Smooth muscle cell of the coronary artery (primary cell): Measurements from ENCODE around the gene NOVA2. TPM values are rescaled to one million over a fixed set of nuclear protein-coding genes. Genes with fewer than 3 reads are reported as not detected.

ENCODE experiments used
- total RNA-seq: library from RNA; depleted of rRNA; stranded (reverse); fragments of >200 nt; gene quantifications from 2 replicates; pipeline ENCODE4 v1.2.3, GENCODE V29; 2014; ENCODE audit warnings: low replicate concordance

The NOVA2 gene, protein sequence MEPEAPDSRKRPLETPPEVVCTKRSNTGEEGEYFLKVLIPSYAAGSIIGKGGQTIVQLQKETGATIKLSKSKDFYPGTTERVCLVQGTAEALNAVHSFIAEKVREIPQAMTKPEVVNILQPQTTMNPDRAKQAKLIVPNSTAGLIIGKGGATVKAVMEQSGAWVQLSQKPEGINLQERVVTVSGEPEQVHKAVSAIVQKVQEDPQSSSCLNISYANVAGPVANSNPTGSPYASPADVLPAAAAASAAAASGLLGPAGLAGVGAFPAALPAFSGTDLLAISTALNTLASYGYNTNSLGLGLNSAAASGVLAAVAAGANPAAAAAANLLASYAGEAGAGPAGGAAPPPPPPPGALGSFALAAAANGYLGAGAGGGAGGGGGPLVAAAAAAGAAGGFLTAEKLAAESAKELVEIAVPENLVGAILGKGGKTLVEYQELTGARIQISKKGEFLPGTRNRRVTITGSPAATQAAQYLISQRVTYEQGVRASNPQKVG
- total RNA-seq = 0.23 and 1.2 TPM in 2 replicates

GRCh38 chr19:45973553-45974338, at the start of gene NOVA2:
NOVA2 (minus strand) TSS chr19:45973865; CDS start chr19:45973351, 514 bp downstream.

GRCh38 chr19:46022431-46023310, 49.0 kb upstream of the NOVA2 start, which contains the start of gene PGLYRP1:
PGLYRP1 (minus strand) TSS chr19:46023053; CDS start chr19:46023021, 32 bp downstream.

DNA sequence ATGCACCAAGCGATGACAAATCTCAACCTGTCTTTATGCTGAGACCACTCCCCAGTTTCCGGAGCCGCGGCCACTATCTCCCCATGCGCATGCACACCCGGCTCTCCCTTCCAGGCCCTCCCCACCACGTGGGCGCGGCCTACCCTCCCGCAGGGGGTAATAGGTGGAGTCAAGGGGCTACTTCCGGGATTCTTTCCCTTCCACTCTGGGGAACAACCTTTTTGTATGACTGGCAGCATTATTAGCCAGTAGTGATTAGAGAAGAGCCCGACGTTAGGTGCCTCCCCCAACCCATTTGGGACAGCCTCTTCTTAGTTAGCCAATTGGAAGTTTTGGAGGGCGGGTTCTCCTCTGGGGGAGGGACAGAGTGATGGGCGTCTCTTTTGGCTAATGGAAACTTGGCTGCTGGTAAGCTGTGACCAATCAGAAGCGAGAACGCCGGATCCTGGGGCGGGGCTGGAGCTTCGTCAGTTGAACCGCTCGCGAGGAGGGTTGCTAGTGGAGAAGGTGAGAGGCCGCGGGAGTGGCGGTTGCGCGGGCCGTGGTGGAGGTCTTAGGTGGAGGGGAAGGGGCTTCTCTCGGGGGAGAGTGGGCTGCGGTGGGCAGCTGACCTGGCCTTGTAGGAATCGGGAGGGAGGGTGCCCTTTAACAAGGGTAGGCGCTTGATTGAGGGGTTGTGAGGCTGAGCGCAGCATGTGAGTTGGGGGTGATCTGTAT, 21.5 kb upstream of the NOVA2 start, which contains the start of gene CCDC61:
Gene CCDC61 (plus strand): TSS at position 470 of the 717 bp plus-strand sequence. CDS start 7,552 bp downstream, outside the sequence.

GRCh38 chr19:45913874-45914830, 59.5 kb downstream of the NOVA2 start, which contains the start of gene NANOS2:
NANOS2 (minus strand) TSS chr19:45914778; CDS start chr19:45914693, 85 bp downstream.

GRCh38 chr19:45901912-45902650, 71.6 kb downstream of the NOVA2 start, which contains the start of gene MYPOP:
MYPOP (minus strand) TSS chr19:45902613; CDS start chr19:45901773, 840 bp downstream.

GRCh38 chr19:45885556-45886426, 87.9 kb downstream of the NOVA2 start, which contains the start of gene IRF2BP1:
IRF2BP1 (minus strand) TSS chr19:45886141; CDS start chr19:45885774, 367 bp downstream.

Other genes with a start within 250 kb of the NOVA2 start
- gene FBXO46, start 243.0 kb downstream of the NOVA2 start, total RNA-seq = 2.3 and 3.5 TPM in 2 replicates
- not detected in 2 replicates for gene MEIOSIN, start 240.4 kb downstream of the NOVA2 start, total RNA-seq
- gene SIX5, start 204.6 kb downstream of the NOVA2 start, total RNA-seq = 4.1 and 6.2 TPM in 2 replicates
- gene DMPK, start 191.4 kb downstream of the NOVA2 start, total RNA-seq = 28.9 and 131 TPM in 2 replicates
- gene DMWD, start 181.0 kb downstream of the NOVA2 start, total RNA-seq = 14.3 and 21.6 TPM in 2 replicates
- 0.08 TPM in 1 of 2 replicates, not detected in the other for gene RSPH6A, start 158.6 kb downstream of the NOVA2 start, total RNA-seq
- 29.4 and 46.5 TPM in 2 replicates for gene SYMPK, start 110.7 kb downstream of the NOVA2 start, total RNA-seq
- not detected in 2 replicates for gene FOXA3, start 109.5 kb downstream of the NOVA2 start, total RNA-seq
- 14.5 and 24.1 TPM in 2 replicates for gene IRF2BP1, start 87.7 kb downstream of the NOVA2 start, total RNA-seq
- 0.94 and 1.1 TPM in 2 replicates for gene MYPOP, start 71.3 kb downstream of the NOVA2 start, total RNA-seq
- gene NANOS2, start 59.1 kb downstream of the NOVA2 start, total RNA-seq = not detected in 2 replicates
- gene CCDC61, start 21.6 kb upstream of the NOVA2 start, total RNA-seq = 6.0 and 6.4 TPM in 2 replicates
- not detected in 2 replicates for gene PGLYRP1, start 49.2 kb upstream of the NOVA2 start, total RNA-seq
- gene IGFL4, start 67.1 kb upstream of the NOVA2 start, total RNA-seq = under 0.01 TPM in 1 of 2 replicates, not detected in the other
- gene IGFL3, start 150.8 kb upstream of the NOVA2 start, total RNA-seq = not detected in 2 replicates
- gene IGFL2, start 174.4 kb upstream of the NOVA2 start, total RNA-seq = not detected in 2 replicates